Loucy (cell line): ENCODE measurements around the gene SYNGR2.

Experiments
- EZH2phosphoT487 ChIP-seq: fragments of 200-600 bp; IDR thresholded peaks from 2 replicates; pipeline ENCODE4 v1.6.1; 2018; ENCODE audit warnings: antibody characterized with exemption, mild to moderate bottlenecking, moderate library complexity, borderline replicate concordance
- TF ChIP-seq, protein P1 (sequence below): fragments of 200-600 bp; sonication (generic); conservative IDR thresholded peaks from 2 replicates; pipeline ENCODE4 v1.5.1; 2014; ENCODE audit warnings: mild to moderate bottlenecking, antibody characterized with exemption, low read length

- TF ChIP-seq, protein P1, sequence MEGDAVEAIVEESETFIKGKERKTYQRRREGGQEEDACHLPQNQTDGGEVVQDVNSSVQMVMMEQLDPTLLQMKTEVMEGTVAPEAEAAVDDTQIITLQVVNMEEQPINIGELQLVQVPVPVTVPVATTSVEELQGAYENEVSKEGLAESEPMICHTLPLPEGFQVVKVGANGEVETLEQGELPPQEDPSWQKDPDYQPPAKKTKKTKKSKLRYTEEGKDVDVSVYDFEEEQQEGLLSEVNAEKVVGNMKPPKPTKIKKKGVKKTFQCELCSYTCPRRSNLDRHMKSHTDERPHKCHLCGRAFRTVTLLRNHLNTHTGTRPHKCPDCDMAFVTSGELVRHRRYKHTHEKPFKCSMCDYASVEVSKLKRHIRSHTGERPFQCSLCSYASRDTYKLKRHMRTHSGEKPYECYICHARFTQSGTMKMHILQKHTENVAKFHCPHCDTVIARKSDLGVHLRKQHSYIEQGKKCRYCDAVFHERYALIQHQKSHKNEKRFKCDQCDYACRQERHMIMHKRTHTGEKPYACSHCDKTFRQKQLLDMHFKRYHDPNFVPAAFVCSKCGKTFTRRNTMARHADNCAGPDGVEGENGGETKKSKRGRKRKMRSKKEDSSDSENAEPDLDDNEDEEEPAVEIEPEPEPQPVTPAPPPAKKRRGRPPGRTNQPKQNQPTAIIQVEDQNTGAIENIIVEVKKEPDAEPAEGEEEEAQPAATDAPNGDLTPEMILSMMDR = no peak
- TF ChIP-seq EZH2phosphoT487 = no peak
These were observed 33.4 kb upstream of the SYNGR2 start for GRCh38 chr17:78134899-78135385.
